Esophagus mucosa (tissue), 1 donor: ENCODE results near the gene WDR18. TPM values are rescaled to one million over a fixed set of nuclear protein-coding genes. Genes with fewer than 3 reads are reported as not detected.
"Not testable (repeated sequence)": the region's sequence is repeated elsewhere in the genome, so short reads cannot be mapped to it uniquely, and the experiment has no call there.

Experiments used
- ATAC-seq: fragments of 200-7000 bp; cut with Tn5 transposase; one replicate; pipeline ENCODE4 v1.9.1; 2020
- total RNA-seq: library from RNA; stranded (reverse); gene quantifications from one replicate; pipeline ENCODE4 v1.2.4, GENCODE V29; 2023
- donor health status: DM: yes; HTN: yes; CAD: no.

Gene WDR18
- total RNA-seq, 1 donor from 2014 or later: 41.2 TPM

- peak; percentile 83 for ATAC-seq
Observed at GRCh38 chr19:1020868-1021425, 36.8 kb downstream of the WDR18 start, which contains the start of gene TMEM259. Gene TMEM259 (minus strand): TSS chr19:1021123. CDS start chr19:1020996, 127 bp downstream.

GRCh38 chr19:1023883-1024188 is 39.7 kb downstream of the WDR18 start:
- ATAC-seq: not testable (repeated sequence)

DNA sequence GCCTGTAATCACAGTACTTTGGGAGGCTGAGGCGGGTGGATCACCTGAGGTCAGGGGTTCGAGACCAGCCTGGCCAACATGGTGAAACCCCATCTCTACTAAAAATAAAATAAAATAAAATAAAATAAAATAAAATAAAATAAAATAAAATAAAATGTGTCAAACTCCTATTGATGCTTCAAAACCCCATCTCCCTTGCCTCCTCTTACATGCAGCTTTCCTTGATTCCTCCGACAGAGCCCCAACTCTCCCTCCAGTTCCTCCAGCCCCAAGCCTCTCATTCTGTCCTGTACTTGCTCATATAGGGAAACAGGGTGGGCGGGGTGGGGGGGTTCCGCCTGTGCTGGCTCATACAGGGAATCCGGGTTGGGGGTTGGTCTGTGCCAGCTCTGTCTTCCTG is 40.9 kb downstream of the WDR18 start:
- not testable (repeated sequence) for ATAC-seq

- ATAC-seq: peak; percentile 69
Observed at GRCh38 chr19:1025960-1026782, 42.0 kb downstream of the WDR18 start, which contains the start of gene CNN2. Gene CNN2 (plus strand): TSS chr19:1026608. CDS start chr19:1026662, 54 bp downstream.

- peak; percentile 3 for ATAC-seq
Observed at GRCh38 chr19:1026783-1027649, 42.9 kb downstream of the WDR18 start.

- peak; percentile 19 for ATAC-seq
Observed at GRCh38 chr19:1027650-1028061, 43.5 kb downstream of the WDR18 start.

DNA sequence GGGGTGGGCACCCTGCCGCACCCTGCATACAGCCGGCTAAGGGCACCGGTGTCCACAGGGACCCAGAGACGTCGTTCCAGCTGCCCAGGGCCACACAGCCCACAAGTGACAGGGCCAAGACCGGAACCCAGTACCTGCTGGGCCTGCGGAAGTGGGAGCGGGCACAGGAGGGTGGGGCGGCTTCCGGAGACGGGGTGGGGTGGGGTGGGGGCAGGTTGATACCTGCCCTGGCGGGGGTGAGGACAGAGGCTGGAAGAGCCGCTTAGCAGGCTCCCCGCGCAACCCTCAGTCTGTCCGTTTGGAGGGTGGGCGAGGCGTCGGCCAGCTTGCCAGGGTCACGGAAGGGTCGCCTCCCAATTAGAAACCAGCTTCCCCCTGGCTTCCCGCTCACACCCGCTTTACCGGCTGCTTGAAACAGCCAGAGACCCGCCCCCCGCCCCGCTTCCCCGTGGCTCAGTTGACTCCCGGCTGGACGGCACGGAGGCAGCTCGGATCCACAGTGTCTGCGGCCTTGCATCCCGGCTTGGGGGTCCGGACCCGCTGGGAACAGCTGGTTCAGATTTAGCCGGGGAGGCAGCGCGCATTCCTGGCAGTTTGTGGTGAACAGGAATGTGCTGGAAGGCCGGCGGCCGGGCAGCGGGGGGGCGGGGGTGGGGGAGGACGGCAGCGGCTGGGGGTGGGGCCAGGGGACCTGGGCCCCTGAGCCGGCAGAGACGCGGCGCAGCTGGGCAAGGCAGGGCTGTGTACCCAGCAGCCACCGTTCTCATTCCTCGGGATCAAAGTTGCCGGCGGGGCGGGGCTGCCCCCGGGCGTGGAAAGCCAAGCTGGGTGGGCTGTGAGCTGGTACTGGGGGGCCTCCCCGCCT is 44.1 kb downstream of the WDR18 start:
- peak; percentile 83 for ATAC-seq

- ATAC-seq: no peak
Observed at GRCh38 chr19:1032264-1032867, 48.2 kb downstream of the WDR18 start.

GRCh38 chr19:1035998-1036621 is 52.0 kb downstream of the WDR18 start:
- no peak for ATAC-seq

GRCh38 chr19:1037621-1038064 is 53.5 kb downstream of the WDR18 start:
- ATAC-seq: no peak

DNA sequence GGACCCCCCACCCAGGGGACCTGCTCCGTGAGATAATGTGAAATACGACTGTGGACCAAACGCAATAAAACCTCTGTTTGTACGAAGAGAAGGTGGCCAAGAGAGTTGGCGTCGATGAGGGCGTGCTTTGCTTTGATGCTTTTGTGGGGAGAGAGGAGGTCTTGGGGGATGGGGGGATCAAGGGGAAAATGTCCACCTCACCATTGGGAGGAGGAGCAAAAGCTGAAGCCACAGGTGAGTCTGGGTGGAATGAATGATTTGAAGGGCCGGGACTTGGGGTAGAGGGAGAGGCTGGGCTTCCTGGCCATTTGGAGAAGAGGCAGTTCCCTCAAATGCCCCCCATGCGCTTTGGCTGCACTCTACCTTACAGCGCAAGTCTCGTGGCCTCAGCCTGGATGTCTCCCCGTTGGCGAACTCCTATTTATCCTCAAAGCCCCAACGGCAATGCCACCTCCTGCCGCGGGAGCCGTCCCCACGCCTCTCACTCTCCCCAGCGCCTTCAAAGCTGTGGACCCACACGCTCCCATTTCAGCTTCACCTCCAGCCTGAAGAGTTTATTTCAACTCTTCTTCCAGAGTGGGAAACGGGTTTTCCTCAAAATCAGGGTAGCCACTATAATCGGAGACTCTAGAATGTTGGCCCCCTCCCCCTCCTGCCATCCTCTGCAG is 55.0 kb downstream of the WDR18 start:
- no peak for ATAC-seq

GRCh38 chr19:1039646-1040475 is 55.7 kb downstream of the WDR18 start, which contains the start of gene ABCA7:
Gene ABCA7 (plus strand): TSS chr19:1040107. CDS start chr19:1041362, 1,255 bp downstream.
- ATAC-seq: peak; percentile 83

GRCh38 chr19:1040476-1041271 is 56.5 kb downstream of the WDR18 start:
- peak; percentile 68 for ATAC-seq

- ATAC-seq: no peak
Observed at GRCh38 chr19:1041272-1041834, 57.2 kb downstream of the WDR18 start.

- ATAC-seq: peak; percentile 53
Observed at GRCh38 chr19:1041835-1042685, 57.9 kb downstream of the WDR18 start.

DNA sequence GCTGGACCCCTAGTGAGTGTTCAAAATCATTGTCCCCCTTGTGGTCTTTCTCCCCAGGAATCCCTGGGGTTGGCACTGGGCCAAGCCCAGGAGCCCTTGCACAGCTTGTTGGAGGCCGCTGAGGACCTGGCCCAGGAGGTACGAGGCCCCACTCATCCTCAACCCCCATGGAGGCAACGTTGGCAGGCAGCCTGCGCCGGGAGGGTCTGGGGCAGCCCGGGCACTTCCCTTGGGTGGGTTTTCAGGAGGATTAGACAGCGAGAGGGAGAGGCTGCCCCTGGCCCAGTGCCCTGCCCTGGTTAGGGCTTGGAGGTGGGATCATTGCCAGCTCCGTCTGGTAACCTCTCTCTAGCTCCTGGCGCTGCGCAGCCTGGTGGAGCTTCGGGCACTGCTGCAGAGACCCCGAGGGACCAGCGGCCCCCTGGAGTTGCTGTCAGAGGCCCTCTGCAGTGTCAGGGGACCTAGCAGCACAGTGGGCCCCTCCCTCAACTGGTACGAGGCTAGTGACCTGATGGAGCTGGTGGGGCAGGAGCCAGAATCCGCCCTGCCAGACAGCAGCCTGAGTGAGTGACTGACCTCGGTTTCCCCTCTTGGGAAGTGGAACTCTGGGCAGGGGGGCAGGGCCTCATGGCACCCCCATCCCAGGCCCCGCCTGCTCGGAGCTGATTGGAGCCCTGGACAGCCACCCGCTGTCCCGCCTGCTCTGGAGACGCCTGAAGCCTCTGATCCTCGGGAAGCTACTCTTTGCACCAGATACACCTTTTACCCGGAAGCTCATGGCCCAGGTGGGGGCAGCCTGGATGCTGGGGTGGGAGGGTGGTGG is 58.8 kb downstream of the WDR18 start:
- ATAC-seq: no peak
